Activated B cell treated with CpG ODN at 0.5 μM for 24 hours (primary cell): ENCODE data around the gene MAML3. TPM values are rescaled to one million over a fixed set of nuclear protein-coding genes. Genes with fewer than 3 reads are reported as not detected.

ENCODE experiments used
- ATAC-seq: fragments of 200-7000 bp; cut with Tn5 transposase; one replicate; pipeline ENCODE4 v1.10.0; 2021; ENCODE audit warnings: low read depth, mild to moderate bottlenecking, moderate library complexity
- CTCF ChIA-PET: fragments of 350-600 bp; sonication (Branson Sonifier 250); formaldehyde crosslinking; loops from one replicate; lab custom pipeline; 2021; ENCODE audit warnings: antibody characterized with exemption; lab: Charles Lee
- POLR2A ChIA-PET: fragments of 350-600 bp; sonication (Branson Sonifier 250); formaldehyde crosslinking; loops from one replicate; lab custom pipeline; 2021; ENCODE audit warnings: antibody characterized with exemption; lab: Charles Lee
- DNase-seq: peaks from one replicate; pipeline ENCODE4 v3.0.0; 2022
- H3K27ac Mint-ChIP-seq: one replicate; pipeline ENCODE4 v1.8.0; 2020; ENCODE audit warnings: mixed read lengths
- H3K27me3 Mint-ChIP-seq: one replicate; pipeline ENCODE4 v1.8.0; 2021; ENCODE audit warnings: mixed read lengths
- H3K36me3 Mint-ChIP-seq: one replicate; pipeline ENCODE4 v1.8.0; 2021; ENCODE audit warnings: low read depth, mixed read lengths
- H3K4me1 Mint-ChIP-seq: one replicate; pipeline ENCODE4 v1.8.0; 2021; ENCODE audit warnings: mixed read lengths
- H3K4me3 Mint-ChIP-seq: one replicate; pipeline ENCODE4 v1.8.0; 2020; ENCODE audit warnings: mild to moderate bottlenecking, mixed read lengths
- H3K9me3 Mint-ChIP-seq: one replicate; pipeline ENCODE4 v1.8.0; 2020; ENCODE audit warnings: mixed read lengths
- intact Hi-C: fragments of 100-400 bp; cut with micrococcal nuclease; formaldehyde crosslinking; loops from one replicate; pipeline ENCODE4 v1.15.1; 2024
- total RNA-seq: library from RNA; stranded (reverse); gene quantifications from 2 replicates; pipeline ENCODE4 v1.2.3, GENCODE V29; 2022
- TF ChIP-seq, protein P1 (sequence below): fragments of 200-600 bp; IDR thresholded peaks from one replicate; pipeline ENCODE4 v1.8.0; 2022; ENCODE audit warnings: antibody characterized with exemption, mild to moderate bottlenecking

The MAML3 gene
- total RNA-seq, 1 donor from 2014 or later = 2.6 TPM

DNA sequence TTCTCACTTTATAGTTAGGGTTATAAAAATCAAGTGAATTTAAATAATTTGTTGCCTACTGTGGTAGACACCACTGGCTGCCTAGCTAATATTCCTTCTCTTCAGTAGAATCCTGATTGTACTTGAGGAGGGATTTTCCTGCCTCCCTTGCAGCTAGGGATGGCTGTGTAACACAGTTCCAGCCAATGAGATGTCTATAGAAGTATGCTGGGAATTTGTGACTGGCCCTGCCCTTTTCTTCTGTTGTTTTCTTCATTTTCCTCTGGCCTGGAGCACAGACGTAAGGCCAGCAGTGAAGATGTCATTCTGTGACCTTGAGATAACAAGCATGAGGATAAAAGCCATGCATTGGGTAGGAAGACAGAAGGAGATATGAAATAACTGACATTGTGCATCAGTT, 343.3 kb downstream of the MAML3 start:
- ChIA-PET CTCF (no interaction called here), POLR2A (interaction anchor here (0.5 kb wide), 1 partner anchor 125 kb away, joined by 3 read pairs; no protein-coding TSS in a partner anchor)
- intact Hi-C loops = no loop called here
- DNase-seq (no peak), ATAC-seq (no peak)
- peaks cover 14% of the 10 kb centered on the region for H3K27me3 Mint-ChIP-seq
- TF ChIP-seq, protein P1, sequence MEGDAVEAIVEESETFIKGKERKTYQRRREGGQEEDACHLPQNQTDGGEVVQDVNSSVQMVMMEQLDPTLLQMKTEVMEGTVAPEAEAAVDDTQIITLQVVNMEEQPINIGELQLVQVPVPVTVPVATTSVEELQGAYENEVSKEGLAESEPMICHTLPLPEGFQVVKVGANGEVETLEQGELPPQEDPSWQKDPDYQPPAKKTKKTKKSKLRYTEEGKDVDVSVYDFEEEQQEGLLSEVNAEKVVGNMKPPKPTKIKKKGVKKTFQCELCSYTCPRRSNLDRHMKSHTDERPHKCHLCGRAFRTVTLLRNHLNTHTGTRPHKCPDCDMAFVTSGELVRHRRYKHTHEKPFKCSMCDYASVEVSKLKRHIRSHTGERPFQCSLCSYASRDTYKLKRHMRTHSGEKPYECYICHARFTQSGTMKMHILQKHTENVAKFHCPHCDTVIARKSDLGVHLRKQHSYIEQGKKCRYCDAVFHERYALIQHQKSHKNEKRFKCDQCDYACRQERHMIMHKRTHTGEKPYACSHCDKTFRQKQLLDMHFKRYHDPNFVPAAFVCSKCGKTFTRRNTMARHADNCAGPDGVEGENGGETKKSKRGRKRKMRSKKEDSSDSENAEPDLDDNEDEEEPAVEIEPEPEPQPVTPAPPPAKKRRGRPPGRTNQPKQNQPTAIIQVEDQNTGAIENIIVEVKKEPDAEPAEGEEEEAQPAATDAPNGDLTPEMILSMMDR = no peak
- H3K4me3 Mint-ChIP-seq = no peak overlapping the region
- H3K36me3 Mint-ChIP-seq = no peaks in the 10 kb centered on the region
- H3K4me1 Mint-ChIP-seq = peaks cover 9% of the 10 kb centered on the region
- H3K9me3 Mint-ChIP-seq = peaks cover 2% of the 10 kb centered on the region
- H3K27ac Mint-ChIP-seq = no peak overlapping the region

DNA sequence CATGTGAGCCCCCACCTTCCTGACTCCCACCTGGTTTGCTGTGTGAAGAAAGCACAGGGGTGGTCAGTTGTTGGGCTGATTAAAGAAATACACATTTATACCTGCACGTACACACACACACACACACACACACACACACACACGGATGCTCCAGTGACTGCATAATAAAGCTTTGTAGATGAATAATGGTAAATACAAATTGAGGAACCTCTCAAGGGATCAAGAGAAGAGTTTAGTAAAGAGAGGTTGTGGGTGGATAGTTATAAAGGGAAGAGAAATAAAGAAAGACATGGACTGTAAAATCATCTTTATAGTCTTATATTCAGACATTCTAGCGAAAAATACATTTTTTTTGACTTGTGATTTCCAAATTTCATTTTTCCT, 344.2 kb downstream of the MAML3 start:
- POLR2A ChIA-PET = no interaction called here
- peaks cover 14% of the 10 kb centered on the region for H3K27me3 Mint-ChIP-seq
- no peak overlapping the region for H3K27ac Mint-ChIP-seq
- DNase-seq = no peak
- H3K9me3 Mint-ChIP-seq = peaks cover 2% of the 10 kb centered on the region
- no peak overlapping the region for H3K4me3 Mint-ChIP-seq
- H3K4me1 Mint-ChIP-seq = peaks cover 9% of the 10 kb centered on the region
- CTCF ChIA-PET = no interaction called here
- intact Hi-C loops = no loop called here
- TF ChIP-seq, protein P1 = no peak
- no peak for ATAC-seq
- H3K36me3 Mint-ChIP-seq = no peaks in the 10 kb centered on the region

DNA sequence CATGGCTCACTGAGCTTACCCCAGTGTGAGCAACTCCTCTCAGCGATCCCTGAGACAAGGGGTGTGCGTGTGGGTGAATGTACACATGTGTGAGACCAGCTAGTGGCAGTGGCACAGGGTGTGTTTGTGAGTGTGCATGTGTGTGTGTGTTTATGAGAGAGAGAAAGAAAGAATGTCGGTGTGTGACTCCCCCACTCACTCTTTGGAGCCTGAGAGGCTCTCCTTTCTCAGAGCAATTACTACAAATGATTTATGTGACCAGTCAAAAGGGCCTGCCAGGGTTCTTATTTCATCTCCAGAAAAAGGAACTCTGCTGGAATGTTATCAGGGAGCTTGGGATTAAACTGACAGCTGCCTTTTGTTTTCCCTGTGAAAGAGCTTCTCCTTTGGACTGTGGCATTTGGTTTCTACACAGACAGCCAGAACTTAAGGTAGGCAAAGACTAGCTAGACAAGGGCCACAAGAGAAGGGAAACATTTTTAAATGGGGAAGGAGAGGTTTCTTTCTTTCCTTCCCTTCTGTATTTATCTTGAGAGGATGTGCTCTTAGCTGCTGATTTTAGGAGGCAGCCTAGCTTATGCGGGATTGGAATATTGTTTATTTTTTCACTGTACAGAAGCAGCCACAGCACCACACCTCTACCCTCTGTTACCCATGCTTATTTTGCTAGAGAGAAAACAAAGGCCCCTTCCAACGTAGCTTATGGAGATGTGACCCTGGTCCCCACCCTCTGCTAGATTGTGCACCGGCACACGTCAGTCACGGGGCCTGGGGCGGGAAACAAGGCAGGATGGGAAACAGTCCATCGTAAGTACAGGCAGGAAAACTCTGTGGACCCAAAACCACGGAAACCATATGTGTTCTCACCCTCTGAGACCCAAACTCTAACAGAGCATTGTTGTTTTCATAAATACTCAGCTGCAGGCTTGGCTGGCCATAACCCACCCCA, 344.9 kb downstream of the MAML3 start:
- CTCF ChIA-PET = no interaction called here
- H3K36me3 Mint-ChIP-seq = no peaks in the 10 kb centered on the region

DNA sequence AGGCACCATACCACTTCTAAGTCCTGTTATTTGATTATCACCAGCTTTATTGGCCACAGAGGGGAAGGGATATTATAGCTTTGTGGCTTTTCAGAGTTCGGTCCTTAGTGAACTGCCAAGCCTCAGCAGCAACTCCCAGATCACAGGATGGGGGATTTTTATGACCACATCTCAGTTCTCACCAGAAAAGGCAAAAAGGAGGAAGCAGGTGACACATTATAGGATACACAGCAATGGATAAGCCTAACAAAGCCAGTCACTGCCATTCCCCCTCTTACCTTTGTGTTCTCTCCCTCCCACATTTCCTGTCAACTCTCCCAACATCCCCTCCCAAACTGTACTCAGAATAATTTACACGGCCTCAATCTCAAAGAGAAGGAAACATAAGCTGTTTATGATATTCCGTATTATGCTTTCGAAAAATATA, 345.6 kb downstream of the MAML3 start:
- DNase-seq (no peak), ATAC-seq (no peak)
- TF ChIP-seq, protein P1 = no peak
- Mint-ChIP-seq H3K27me3 (peaks cover 14% of the 10 kb centered on the region), H3K4me1 (peaks cover 9% of the 10 kb centered on the region), H3K9me3 (peaks cover 2% of the 10 kb centered on the region), H3K27ac (no peak overlapping the region), H3K36me3 (no peaks in the 10 kb centered on the region), H3K4me3 (no peak overlapping the region)
- intact Hi-C loops = no loop called here
- POLR2A ChIA-PET = interaction anchor here (0.6 kb wide), 1 partner anchor 248 kb away, joined by 3 read pairs; no protein-coding TSS in a partner anchor
- CTCF ChIA-PET = no interaction called here

More for the DNA sequence above, 344.9 kb downstream of the MAML3 start:
- no peak overlapping the region for H3K4me3 Mint-ChIP-seq
- H3K27ac Mint-ChIP-seq = no peak overlapping the region
- H3K9me3 Mint-ChIP-seq = peaks cover 2% of the 10 kb centered on the region
- ATAC-seq = no peak
- DNase-seq = no peak
- H3K27me3 Mint-ChIP-seq = peaks cover 14% of the 10 kb centered on the region
- TF ChIP-seq, protein P1 = no peak
- intact Hi-C loops = no loop called here
- peaks cover 9% of the 10 kb centered on the region for H3K4me1 Mint-ChIP-seq
- POLR2A ChIA-PET = interaction anchor here (0.6 kb wide), 1 partner anchor 247 kb away, joined by 3 read pairs; no protein-coding TSS in a partner anchor

DNA sequence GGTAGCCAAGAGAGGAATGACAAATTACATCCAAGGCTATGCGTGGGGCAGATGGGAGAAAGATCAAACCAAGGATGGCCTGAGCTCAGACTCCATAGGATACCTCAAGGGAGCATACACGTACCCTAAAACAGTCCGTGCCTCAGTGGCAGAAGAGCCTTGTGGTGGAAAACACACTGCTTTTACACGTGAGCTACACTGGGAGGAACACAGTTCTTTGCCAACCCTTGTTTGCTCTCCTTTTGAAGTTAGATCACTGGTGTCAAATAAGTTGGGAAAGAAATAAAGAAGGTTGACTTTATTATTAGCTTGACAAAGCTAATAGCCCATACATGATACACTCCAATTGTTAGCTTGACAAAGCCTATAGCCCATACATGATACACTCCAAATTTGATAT, 346.5 kb downstream of the MAML3 start:
- no peak overlapping the region for H3K27ac Mint-ChIP-seq
- H3K9me3 Mint-ChIP-seq = peaks cover 2% of the 10 kb centered on the region
- CTCF ChIA-PET = interaction anchor here (0.8 to 1.5 kb wide), 2 partner anchors 242 to 445 kb away, joined by 3 to 4 read pairs; no protein-coding TSS in a partner anchor
- no peaks in the 10 kb centered on the region for H3K36me3 Mint-ChIP-seq
- H3K4me3 Mint-ChIP-seq = no peak overlapping the region
- DNase-seq = no peak
- POLR2A ChIA-PET = no interaction called here
- TF ChIP-seq, protein P1 = no peak
- peaks cover 14% of the 10 kb centered on the region for H3K27me3 Mint-ChIP-seq
- intact Hi-C loops = no loop called here
- peaks cover 9% of the 10 kb centered on the region for H3K4me1 Mint-ChIP-seq
- ATAC-seq = no peak
